GM12874 (cell line): Measurements from ENCODE around the gene MCM9.

Source experiments
- CTCF ChIP-seq: IDR thresholded peaks from 2 replicates; pipeline ENCODE4 v1.5.1; 2011; ENCODE audit warnings: low read depth, mild to moderate bottlenecking, control low read depth, low read length, moderate library complexity; ENCODE audit not compliant: insufficient read depth

Gene MCM9

GRCh38 chr6:118970866-118971265, 35.9 kb upstream of the MCM9 start:
- no peak for TF ChIP-seq CTCF

GRCh38 chr6:118968416-118968815, 33.5 kb upstream of the MCM9 start:
- no peak for TF ChIP-seq CTCF

GRCh38 chr6:118967239-118967638, 32.3 kb upstream of the MCM9 start:
- no peak for TF ChIP-seq CTCF

- no peak for TF ChIP-seq CTCF
Observed at GRCh38 chr6:118965843-118966370, 30.9 kb upstream of the MCM9 start.

- no peak for TF ChIP-seq CTCF
Observed at GRCh38 chr6:118965371-118965770, 30.4 kb upstream of the MCM9 start.

- TF ChIP-seq CTCF: no peak
Observed at GRCh38 chr6:118963003-118963402, 28.0 kb upstream of the MCM9 start.

- no peak for TF ChIP-seq CTCF
Observed at GRCh38 chr6:118959903-118960302, 24.9 kb upstream of the MCM9 start.

- no peak for TF ChIP-seq CTCF
Observed at GRCh38 chr6:118953391-118953790, 18.4 kb upstream of the MCM9 start.
